Muscle of leg (tissue), 11 donors: ENCODE results near the gene GRK3. TPM values are rescaled to one million over a fixed set of nuclear protein-coding genes. Genes with fewer than 3 reads are reported as not detected.
"Not testable (repeated sequence)": the region's sequence is repeated elsewhere in the genome, so short reads cannot be mapped to it uniquely, and the experiment has no call there.

Source experiments
- DNase-seq: peaks from one replicate; pipeline ENCODE4 v3.0.0; 2013
- H3K27ac ChIP-seq: one replicate; pipeline ENCODE4 v1.5.1; 2013; ENCODE audit warnings: mild to moderate bottlenecking, low read length, control low read depth
- H3K27me3 ChIP-seq: one replicate; pipeline ENCODE4 v1.6.1; 2013; ENCODE audit warnings: low read length; ENCODE audit not compliant: control insufficient read depth, insufficient read depth
- H3K36me3 ChIP-seq: one replicate; pipeline ENCODE4 v1.6.1; 2013; ENCODE audit warnings: low read length; ENCODE audit not compliant: control insufficient read depth, insufficient read depth
- H3K4me1 ChIP-seq: one replicate; pipeline ENCODE4 v1.6.1; 2013; ENCODE audit warnings: low read length; ENCODE audit not compliant: control insufficient read depth, insufficient read depth
- H3K4me3 ChIP-seq: one replicate; pipeline ENCODE4 v1.5.1; 2013; ENCODE audit warnings: low read length, control low read depth
- H3K9me3 ChIP-seq: replicated peaks from 2 replicates; pipeline ENCODE4 v1.6.1; 2013; ENCODE audit warnings: low read depth, low read length; ENCODE audit not compliant: control insufficient read depth
- WGBS: methylation state at CpG from one replicate; pipeline ENCODE4 v1.1.5; 2013; ENCODE audit warnings: missing lambda C conversion rate; ENCODE audit not compliant: insufficient coverage; 5-methylcytosine and 5-hydroxymethylcytosine counted together
- polyA plus RNA-seq, 8 donors: library from polyadenylated mRNA; unstranded; fragments of 120-200 nt; gene quantifications; one replicate each; pipeline versions ENCODE4 v1.2.1 to v1.2.3, GENCODE V29; 2013; ENCODE audit warnings: inconsistent platforms in 1 of 8, low replicate concordance in 1 of 8; ENCODE audit not compliant: insufficient read length in 8 of 8, insufficient read depth in 1 of 8
- total RNA-seq: library from RNA; stranded (reverse); fragments of 120-200 nt; gene quantifications from one replicate; pipeline ENCODE4 v1.2.4, GENCODE V29; 2013

The GRK3 gene
- total and polyA plus RNA-seq, 9 donors: 5.7 to 9.0 (median 7.2) TPM

- no peak for DNase-seq
- H3K27ac ChIP-seq: no peak overlapping the region
- H3K9me3 ChIP-seq: no peaks in the 10 kb centered on the region
- H3K36me3 ChIP-seq: no peaks in the 10 kb centered on the region
- whole genome bisulfite sequencing: no CpG with 5 or more reads among the region's 2 CpGs
- H3K4me3 ChIP-seq: no peak overlapping the region
- H3K4me1 ChIP-seq: peaks cover 8% of the 10 kb centered on the region
- H3K27me3 ChIP-seq: no peaks in the 10 kb centered on the region
Measured at GRCh38 chr22:25570486-25570885, 6.0 kb downstream of the GRK3 start.

GRCh38 chr22:25571969-25572707 lies 7.7 kb downstream of the GRK3 start:
- H3K27me3 ChIP-seq, H3K9me3 ChIP-seq, DNase-seq, H3K4me3 ChIP-seq, H3K27ac ChIP-seq, H3K36me3 ChIP-seq, H3K4me1 ChIP-seq: not testable (repeated sequence)
- WGBS: 100% methylated on average over 1 of the region's 8 CpGs

GRCh38 chr22:25572708-25573171 lies 8.3 kb downstream of the GRK3 start:
- Histone ChIP-seq H3K27me3 (no peaks in the 10 kb centered on the region), H3K36me3 (no peaks in the 10 kb centered on the region), H3K4me3 (no peak overlapping the region)

GRCh38 chr22:25573841-25574240 lies 9.4 kb downstream of the GRK3 start:
- WGBS: no CpG with 5 or more reads among the region's 5 CpGs
- H3K4me3 ChIP-seq: no peak overlapping the region

More at GRCh38 chr22:25572708-25573171, 8.3 kb downstream of the GRK3 start:
- Histone ChIP-seq H3K4me1 (peaks cover 8% of the 10 kb centered on the region), H3K27ac (no peak overlapping the region), H3K9me3 (no peaks in the 10 kb centered on the region)
- no peak for DNase-seq

GRCh38 chr22:25574736-25575135 lies 10.3 kb downstream of the GRK3 start:
- Histone ChIP-seq H3K4me1 (peaks cover 5% of the 10 kb centered on the region), H3K36me3 (no peaks in the 10 kb centered on the region), H3K4me3 (no peak overlapping the region), H3K27me3 (no peaks in the 10 kb centered on the region), H3K9me3 (no peaks in the 10 kb centered on the region), H3K27ac (no peak overlapping the region)
- no CpG with 5 or more reads among the region's 4 CpGs for WGBS
- no peak for DNase-seq

More at GRCh38 chr22:25573841-25574240, 9.4 kb downstream of the GRK3 start:
- no peaks in the 10 kb centered on the region for H3K36me3 ChIP-seq
- no peaks in the 10 kb centered on the region for H3K9me3 ChIP-seq
- H3K4me1 ChIP-seq: peaks cover 8% of the 10 kb centered on the region
- no peak for DNase-seq
- H3K27ac ChIP-seq: no peak overlapping the region
- no peaks in the 10 kb centered on the region for H3K27me3 ChIP-seq

GRCh38 chr22:25575674-25576392 lies 11.4 kb downstream of the GRK3 start:
- DNase-seq: peak; percentile 79
- WGBS: 17% methylated on average over 5 of the region's 8 CpGs
- not testable (repeated sequence) for H3K4me3 ChIP-seq

GRCh38 chr22:25581452-25581851 lies 17.0 kb downstream of the GRK3 start:
- no CpG with 5 or more reads among the region's 6 CpGs for WGBS
- not testable (repeated sequence) for H3K4me1 ChIP-seq, H3K9me3 ChIP-seq, H3K36me3 ChIP-seq, H3K4me3 ChIP-seq, H3K27me3 ChIP-seq, H3K27ac ChIP-seq, DNase-seq

More at GRCh38 chr22:25575674-25576392, 11.4 kb downstream of the GRK3 start:
- H3K27me3 ChIP-seq, H3K9me3 ChIP-seq, H3K4me1 ChIP-seq, H3K36me3 ChIP-seq: not testable (repeated sequence)
- peak overlapping the region; percentile 55 for H3K27ac ChIP-seq

GRCh38 chr22:25582946-25583345 lies 18.5 kb downstream of the GRK3 start:
- Histone ChIP-seq H3K27ac (no peak overlapping the region), H3K4me1 (no peaks in the 10 kb centered on the region), H3K36me3 (no peaks in the 10 kb centered on the region), H3K9me3 (no peaks in the 10 kb centered on the region), H3K27me3 (no peaks in the 10 kb centered on the region), H3K4me3 (no peak overlapping the region)
- DNase-seq: no peak
- 71% methylated on average over 1 of the region's 5 CpGs for WGBS

GRCh38 chr22:25584993-25585392 lies 20.5 kb downstream of the GRK3 start:
- not testable (repeated sequence) for H3K4me1 ChIP-seq, H3K9me3 ChIP-seq, H3K36me3 ChIP-seq, DNase-seq, H3K27ac ChIP-seq, H3K4me3 ChIP-seq, H3K27me3 ChIP-seq
- 17% methylated on average over 1 of the region's 5 CpGs for WGBS

- H3K27ac ChIP-seq, H3K4me3 ChIP-seq, H3K27me3 ChIP-seq, DNase-seq, H3K4me1 ChIP-seq, H3K9me3 ChIP-seq, H3K36me3 ChIP-seq: not testable (repeated sequence)
- WGBS: no CpG with 5 or more reads among the region's 4 CpGs
Measured at GRCh38 chr22:25589664-25590063, 25.2 kb downstream of the GRK3 start.
